Neural progenitor cell (in vitro differentiated cells): Measurements from ENCODE around the gene LPP. TPM values are rescaled to one million over a fixed set of nuclear protein-coding genes. Genes with fewer than 3 reads are reported as not detected.
A peak's percentile ranks its signal among the peaks of the same experiment; 100 is the strongest.

Source experiments
- DNase-seq: peaks from one replicate; pipeline ENCODE4 v3.0.0-alpha.2; 2016; ENCODE audit warnings: low spot score
- H2AFZ ChIP-seq: fragments of 200-600 bp; sonication (generic); replicated peaks from 2 replicates; pipeline ENCODE4 v1.6.1; 2016; ENCODE audit warnings: antibody characterized with exemption
- H3F3A ChIP-seq: fragments of 200-600 bp; sonication (generic); 2 replicates; pipeline ENCODE4 v1.6.1; 2016; ENCODE audit warnings: antibody characterized with exemption, low read depth
- H3K27ac ChIP-seq: fragments of 200-600 bp; sonication (generic); 2 replicates; pipeline ENCODE4 v1.5.1; 2016; ENCODE audit warnings: mild to moderate bottlenecking
- H3K27me3 ChIP-seq: fragments of 200-600 bp; sonication (generic); 2 replicates; pipeline ENCODE4 v1.6.1; 2016; ENCODE audit warnings: mild to moderate bottlenecking, moderate library complexity
- H3K36me3 ChIP-seq: fragments of 200-600 bp; sonication (generic); 2 replicates; pipeline ENCODE4 v1.5.1; 2016
- H3K4me1 ChIP-seq: fragments of 200-600 bp; sonication (generic); 2 replicates; pipeline ENCODE4 v1.6.1; 2016; ENCODE audit warnings: mixed run types
- H3K4me2 ChIP-seq: fragments of 200-600 bp; sonication (generic); 2 replicates; pipeline ENCODE4 v1.6.1; 2016
- H3K4me3 ChIP-seq: fragments of 200-600 bp; sonication (generic); 2 replicates; pipeline ENCODE4 v1.5.1; 2016
- H3K79me2 ChIP-seq: fragments of 200-600 bp; sonication (generic); 2 replicates; pipeline ENCODE4 v1.6.1; 2016; ENCODE audit warnings: low read depth
- H3K9ac ChIP-seq: fragments of 200-600 bp; sonication (generic); 2 replicates; pipeline ENCODE4 v1.6.1; 2016
- H3K9me3 ChIP-seq: fragments of 200-600 bp; sonication (generic); 2 replicates; pipeline ENCODE4 v1.5.1; 2016; ENCODE audit warnings: low read depth
- H4K20me1 ChIP-seq: fragments of 200-600 bp; sonication (generic); 2 replicates; pipeline ENCODE4 v1.6.1; 2016; ENCODE audit warnings: low read depth
- H3K27ac Mint-ChIP-seq: 3 replicates; pipeline ENCODE4 v1.8.0; 2021; ENCODE audit warnings: mixed read lengths
- H3K27me3 Mint-ChIP-seq: 2 replicates; pipeline ENCODE4 v1.8.0; 2022; ENCODE audit warnings: low read depth, mild to moderate bottlenecking, inconsistent platforms, moderate library complexity, mixed read lengths; ENCODE audit not compliant: insufficient read depth
- H3K36me3 Mint-ChIP-seq: 3 replicates; pipeline ENCODE4 v1.8.0; 2021; ENCODE audit warnings: mixed read lengths
- H3K4me1 Mint-ChIP-seq: 3 replicates; pipeline ENCODE4 v1.8.0; 2021; ENCODE audit warnings: mixed read lengths
- H3K4me3 Mint-ChIP-seq: 3 replicates; pipeline ENCODE4 v1.8.0; 2021; ENCODE audit warnings: mild to moderate bottlenecking, moderate library complexity, mixed read lengths
- H3K9me3 Mint-ChIP-seq: 3 replicates; pipeline ENCODE4 v1.8.0; 2020; ENCODE audit warnings: mixed read lengths
- CTCF ChIP-seq: fragments of 200-600 bp; sonication (generic); IDR thresholded peaks from 2 replicates; pipeline ENCODE4 v1.5.1; 2017; ENCODE audit warnings: antibody characterized with exemption, mild to moderate bottlenecking
- EZH2 ChIP-seq: fragments of 200-600 bp; sonication (generic); IDR thresholded peaks from 2 replicates; pipeline ENCODE4 v1.6.1; 2017; ENCODE audit warnings: antibody characterized with exemption, mild to moderate bottlenecking, moderate library complexity
- EZH2phosphoT487 ChIP-seq: fragments of 200-600 bp; sonication (generic); IDR thresholded peaks from 2 replicates; pipeline ENCODE4 v1.6.1; 2017; ENCODE audit warnings: antibody characterized with exemption
- total RNA-seq: library from RNA; depleted of rRNA; stranded (reverse); fragments of >200 nt; gene quantifications from 2 replicates; pipeline ENCODE4 v1.2.3, GENCODE V29; 2015; ENCODE audit warnings: low replicate concordance

Gene LPP
- total RNA-seq, 1 donor from 2014 or later, result 18.9 TPM

- Histone ChIP-seq H3K36me3 (no peaks in the 10 kb centered on the region), H3K4me2 (no peak overlapping the region), H3K79me2 (peaks cover 8% of the 10 kb centered on the region), H2AFZ (no peak overlapping the region), H3K4me3 (no peak overlapping the region), H3K9me3 (no peaks in the 10 kb centered on the region), H3F3A (no peaks in the 10 kb centered on the region), H3K4me1 (peaks cover 13% of the 10 kb centered on the region), H3K9ac (no peak overlapping the region), H3K27ac (no peak overlapping the region), H4K20me1 (no peaks in the 10 kb centered on the region), H3K27me3 (no peaks in the 10 kb centered on the region)
- H3K27me3 Mint-ChIP-seq, result peaks cover 6% of the 10 kb centered on the region
- TF ChIP-seq EZH2phosphoT487 (no peak), CTCF (no peak), EZH2 (no peak)
- H3K27ac Mint-ChIP-seq, result no peak overlapping the region
- no peaks in the 10 kb centered on the region for H3K9me3 Mint-ChIP-seq
- no peak overlapping the region for H3K4me3 Mint-ChIP-seq
- H3K4me1 Mint-ChIP-seq, result peaks cover 52% of the 10 kb centered on the region
- no peak for DNase-seq
- peaks cover 2% of the 10 kb centered on the region for H3K36me3 Mint-ChIP-seq
Observed at GRCh38 chr3:188282871-188283270, 128.9 kb downstream of the LPP start.

- Histone ChIP-seq H3K9ac (no peak overlapping the region), H2AFZ (no peak overlapping the region), H3K79me2 (peaks cover 8% of the 10 kb centered on the region), H3F3A (no peaks in the 10 kb centered on the region), H3K4me2 (no peak overlapping the region), H3K4me1 (peaks cover 13% of the 10 kb centered on the region), H3K36me3 (no peaks in the 10 kb centered on the region), H4K20me1 (no peaks in the 10 kb centered on the region), H3K4me3 (no peak overlapping the region), H3K27ac (no peak overlapping the region), H3K27me3 (no peaks in the 10 kb centered on the region), H3K9me3 (no peaks in the 10 kb centered on the region)
- Mint-ChIP-seq H3K27ac (peak overlapping the region; percentile 7), H3K4me3 (no peak overlapping the region), H3K9me3 (no peaks in the 10 kb centered on the region), H3K27me3 (peaks cover 6% of the 10 kb centered on the region), H3K36me3 (peaks cover 2% of the 10 kb centered on the region), H3K4me1 (peaks cover 53% of the 10 kb centered on the region)
- no peak for TF ChIP-seq EZH2
- no peak for DNase-seq
Observed at GRCh38 chr3:188283347-188283746, 129.4 kb downstream of the LPP start.

- peaks cover 12% of the 10 kb centered on the region for H3K4me1 ChIP-seq
- no peak overlapping the region for H3K4me3 ChIP-seq
- no peaks in the 10 kb centered on the region for H3K9me3 ChIP-seq
- H4K20me1 ChIP-seq, result no peaks in the 10 kb centered on the region
- H3K4me2 ChIP-seq, result no peak overlapping the region
- H3K79me2 ChIP-seq, result peaks cover 8% of the 10 kb centered on the region
- no peaks in the 10 kb centered on the region for H3K36me3 ChIP-seq
- H3K9ac ChIP-seq, result no peak overlapping the region
- TF ChIP-seq CTCF (no peak), EZH2phosphoT487 (no peak), EZH2 (no peak)
- DNase-seq, result no peak
- no peak overlapping the region for H3K27ac ChIP-seq
- Mint-ChIP-seq H3K27me3 (peaks cover 6% of the 10 kb centered on the region), H3K9me3 (no peaks in the 10 kb centered on the region), H3K4me1 (peaks cover 42% of the 10 kb centered on the region), H3K36me3 (peaks cover 2% of the 10 kb centered on the region), H3K27ac (peak overlapping the region; percentile 17), H3K4me3 (no peak overlapping the region)
- H2AFZ ChIP-seq, result no peak overlapping the region
- no peaks in the 10 kb centered on the region for H3K27me3 ChIP-seq
- H3F3A ChIP-seq, result no peaks in the 10 kb centered on the region
Observed at GRCh38 chr3:188284455-188285212, 130.7 kb downstream of the LPP start.

- DNase-seq, result no peak
- Mint-ChIP-seq H3K27ac (peak overlapping the region; percentile 29), H3K9me3 (peaks cover 4% of the 10 kb centered on the region), H3K36me3 (peaks cover 10% of the 10 kb centered on the region), H3K4me3 (no peak overlapping the region), H3K4me1 (peaks cover 42% of the 10 kb centered on the region), H3K27me3 (peaks cover 4% of the 10 kb centered on the region)
- Histone ChIP-seq H3K9ac (no peak overlapping the region), H3K9me3 (no peaks in the 10 kb centered on the region), H3K79me2 (no peaks in the 10 kb centered on the region), H4K20me1 (no peaks in the 10 kb centered on the region), H3K27ac (no peak overlapping the region), H3K4me1 (peaks cover 8% of the 10 kb centered on the region), H2AFZ (no peak overlapping the region), H3K4me3 (no peak overlapping the region), H3K36me3 (no peaks in the 10 kb centered on the region), H3K27me3 (no peaks in the 10 kb centered on the region), H3K4me2 (no peak overlapping the region), H3F3A (no peaks in the 10 kb centered on the region)
- no peak for TF ChIP-seq EZH2
Observed at GRCh38 chr3:188286087-188286513, 132.1 kb downstream of the LPP start.
